Head of caudate nucleus (tissue), 42 donors: Measurements from ENCODE around the gene TCIRG1.

Experiments used
- DNase-seq, 42 donors: peaks; one replicate each; pipeline versions ENCODE4 v3.0.0 to v3.0.0-alpha.2; 2020 to 2021; ENCODE audit warnings: mixed read lengths in 7 of 42
- intact Hi-C: fragments of 100-400 bp; cut with DNase I; formaldehyde crosslinking; loops from one replicate; pipeline ENCODE4 v1.15.0; 2022

The TCIRG1 gene

DNA sequence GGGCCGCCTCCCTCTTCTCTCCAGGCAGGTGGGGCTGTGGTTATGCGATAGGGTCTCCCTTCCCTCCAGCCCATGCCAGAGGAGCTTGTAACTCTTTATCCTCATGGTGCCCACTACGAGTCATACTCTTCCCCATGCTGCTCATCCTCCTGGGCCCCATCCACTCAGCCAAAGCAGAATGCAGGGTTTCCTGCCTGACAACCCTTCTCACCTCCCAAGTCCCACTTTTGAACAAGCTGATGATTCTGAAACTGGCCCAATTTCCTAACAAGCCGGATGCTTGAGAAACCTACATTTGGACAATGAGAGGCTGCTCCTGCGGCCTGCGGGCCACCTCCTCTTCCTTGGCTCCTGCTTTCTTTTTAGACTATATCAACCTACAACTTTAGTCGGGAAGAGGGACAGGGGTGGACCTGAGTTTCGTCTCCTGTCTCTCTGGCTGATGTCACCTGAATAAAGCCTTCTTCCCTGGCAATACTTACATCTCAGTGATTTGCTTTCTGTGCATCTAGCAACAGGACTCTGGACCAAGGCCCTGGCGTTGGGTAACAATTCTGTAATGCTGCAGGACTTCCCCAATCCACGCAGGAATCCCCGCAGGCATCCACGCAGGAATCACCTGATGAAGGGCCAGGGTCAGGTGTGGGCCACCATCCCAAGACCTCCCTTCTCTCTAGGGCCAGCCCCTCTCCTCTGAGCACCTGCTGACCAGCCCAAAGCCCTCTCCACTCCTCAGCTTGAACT lies 9.9 kb upstream of the TCIRG1 start:
- intact Hi-C loops = no loop called here
- DNase-seq = no peak

DNA sequence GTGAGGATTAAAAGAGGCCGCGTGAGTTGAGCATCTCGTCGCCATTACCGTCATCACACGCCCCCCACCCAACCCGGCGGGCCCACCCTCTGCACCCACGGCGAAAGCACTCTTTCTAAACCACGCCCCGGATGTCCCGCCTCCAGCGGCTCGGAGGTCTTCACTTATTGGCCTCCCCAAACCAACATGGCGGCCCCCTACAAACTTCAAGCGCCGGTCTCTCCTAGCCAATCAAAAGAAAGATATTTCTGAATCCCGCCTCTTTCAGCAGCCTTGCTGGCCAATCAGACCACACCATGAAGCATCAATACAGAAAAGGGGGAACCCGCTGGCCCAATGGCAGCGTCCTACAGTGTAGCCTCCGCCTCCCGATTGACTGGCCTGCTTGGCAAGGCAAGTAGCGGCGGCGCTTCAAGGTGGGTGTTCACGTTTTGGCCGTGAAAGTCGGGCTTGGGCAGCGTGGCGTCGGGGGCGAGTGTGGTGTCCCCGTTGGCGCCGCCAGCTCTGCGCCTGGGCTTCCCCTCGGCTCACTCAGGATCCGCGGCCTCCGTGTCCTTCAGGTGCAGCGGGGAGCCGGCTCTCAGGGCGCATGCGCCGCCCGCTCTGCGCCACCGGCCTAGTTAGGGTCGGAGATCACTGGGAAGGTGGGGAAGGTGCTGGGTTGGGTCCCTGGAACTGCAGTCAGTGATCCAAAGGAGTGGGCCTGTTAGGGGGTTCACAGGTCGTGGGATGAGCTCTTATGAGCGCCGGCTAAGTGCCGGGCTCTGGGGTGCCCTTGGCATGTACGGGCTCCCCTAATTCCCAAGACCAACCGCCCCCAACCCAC lies 8.3 kb upstream of the TCIRG1 start, which contains the start of gene NDUFS8:
NDUFS8 (plus strand) TSS at position 364 of the 826 bp plus-strand sequence. CDS start 1,471 bp downstream, outside the sequence.
- DNase-seq = peak; percentile 94 to 99 (median 98)
- intact Hi-C loops = loop anchor here (2.0 kb wide), 1 partner anchor 90 kb away; the partner anchor contains the start of gene CHKA

DNA sequence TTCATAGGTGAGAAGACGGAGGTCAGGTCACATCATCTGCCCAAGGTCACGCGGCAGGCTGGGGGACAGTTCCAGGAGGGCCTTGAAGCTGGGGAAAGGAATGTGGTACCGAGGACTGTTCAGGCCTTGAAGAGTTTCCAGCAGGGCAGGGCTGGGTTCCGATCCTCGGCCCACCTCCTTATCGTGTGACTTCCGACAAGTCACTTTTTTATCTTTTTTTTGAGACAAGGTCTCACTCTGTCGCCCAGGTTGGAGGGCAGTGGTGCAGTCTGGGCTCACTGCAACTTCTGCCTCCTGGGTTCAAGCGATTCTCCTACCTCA lies 7.7 kb upstream of the TCIRG1 start:
- no peak for DNase-seq
- intact Hi-C loops = loop anchor here (2.0 kb wide), 1 partner anchor 90 kb away; the partner anchor contains the start of gene CHKA

DNA sequence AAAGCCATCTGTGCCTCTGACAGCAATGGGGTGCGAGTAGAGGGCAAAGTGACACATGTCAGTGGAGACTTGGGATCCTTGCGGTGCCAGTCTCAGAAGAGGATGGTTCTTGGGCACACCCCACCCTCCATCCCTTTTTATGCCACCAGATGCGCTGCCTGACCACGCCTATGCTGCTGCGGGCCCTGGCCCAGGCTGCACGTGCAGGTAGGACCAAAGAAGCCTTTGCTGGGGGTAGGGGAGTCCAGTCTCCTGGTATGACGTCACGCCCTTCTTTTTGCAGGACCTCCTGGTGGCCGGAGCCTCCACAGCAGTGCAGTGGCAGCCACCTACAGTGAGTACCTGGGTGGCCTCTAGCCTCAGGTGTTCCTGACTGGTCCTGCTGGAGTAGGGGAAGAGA lies 6.8 kb upstream of the TCIRG1 start:
- intact Hi-C loops = no loop called here
- no peak for DNase-seq

DNA sequence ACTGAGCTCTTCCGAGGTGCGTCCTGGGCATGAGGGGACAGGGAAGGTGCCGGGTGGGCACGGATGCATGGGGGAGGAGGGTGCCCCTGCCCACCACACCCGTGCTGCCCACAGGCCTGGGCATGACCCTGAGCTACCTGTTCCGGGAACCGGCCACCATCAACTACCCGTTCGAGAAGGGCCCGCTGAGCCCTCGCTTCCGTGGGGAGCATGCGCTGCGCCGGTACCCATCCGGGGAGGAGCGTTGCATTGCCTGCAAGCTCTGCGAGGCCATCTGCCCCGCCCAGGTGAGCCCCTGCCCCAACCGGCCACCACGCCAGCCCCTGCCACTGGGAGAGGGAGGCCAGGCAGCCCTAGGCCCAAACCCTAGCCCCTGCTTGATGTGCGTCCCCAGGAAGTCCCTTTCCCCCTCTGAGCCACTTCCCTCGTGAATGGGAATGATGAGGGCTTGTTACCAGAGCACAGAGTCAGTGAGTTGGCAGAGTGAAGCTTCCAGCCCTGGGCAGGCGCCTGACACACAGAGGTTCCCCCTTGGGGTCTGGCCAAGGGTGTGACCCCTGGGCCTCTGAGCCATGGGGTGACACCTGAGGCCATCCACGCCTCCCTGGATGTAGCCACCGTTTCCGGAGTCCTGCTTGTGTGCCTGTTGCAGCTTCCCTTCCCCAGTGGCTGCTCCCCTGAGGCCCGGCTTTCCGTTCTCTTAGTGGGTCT lies 5.7 kb upstream of the TCIRG1 start:
- DNase-seq = no peak
- intact Hi-C loops = no loop called here

DNA sequence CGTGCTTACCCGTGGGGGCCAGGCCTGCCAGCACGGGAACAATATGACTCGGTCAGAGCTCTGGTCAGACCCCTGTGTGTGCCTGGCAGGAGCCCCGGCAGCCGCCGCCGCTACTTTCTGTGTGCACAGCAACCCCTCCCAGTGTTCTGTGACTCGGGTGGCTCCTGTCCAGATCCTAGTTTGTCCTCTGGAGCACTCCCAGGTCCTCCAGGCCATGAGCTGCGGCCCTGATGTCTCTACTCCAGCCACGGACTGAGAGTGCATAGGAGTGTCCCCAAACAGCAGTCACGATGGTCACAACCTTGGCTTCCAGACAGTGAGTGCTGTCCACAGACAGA lies 5.1 kb upstream of the TCIRG1 start:
- DNase-seq = no peak
- intact Hi-C loops = no loop called here

DNA sequence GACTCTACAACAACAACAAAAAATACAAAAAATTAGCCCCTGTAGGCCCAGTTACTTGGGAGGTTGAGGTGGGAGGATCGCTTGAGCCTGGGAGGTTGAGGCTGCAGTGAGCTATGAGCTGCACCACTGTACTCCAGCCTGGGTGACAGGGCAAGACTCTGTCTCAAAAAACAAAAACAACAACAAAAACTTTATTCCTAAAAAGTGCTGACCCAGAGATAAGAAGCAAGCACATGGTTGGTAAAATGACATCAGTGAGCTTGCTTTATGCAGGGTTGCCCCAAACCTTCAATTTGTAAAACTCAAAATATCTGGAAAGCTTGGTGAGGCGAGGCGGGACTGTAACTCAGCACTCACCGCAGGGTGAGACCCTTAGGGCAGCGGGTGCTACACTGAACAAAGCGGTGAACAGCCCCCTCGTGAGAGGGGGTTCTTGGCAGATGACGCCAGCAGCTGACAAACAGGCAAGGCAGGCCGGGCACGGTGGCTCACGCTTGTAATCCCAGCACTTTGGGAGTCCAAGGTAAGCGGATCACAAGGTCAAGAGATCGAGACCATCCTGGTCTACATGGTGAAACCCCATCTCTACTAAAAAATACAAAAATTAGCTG lies 3.5 kb upstream of the TCIRG1 start:
- DNase-seq = no peak
- intact Hi-C loops = no loop called here

DNA sequence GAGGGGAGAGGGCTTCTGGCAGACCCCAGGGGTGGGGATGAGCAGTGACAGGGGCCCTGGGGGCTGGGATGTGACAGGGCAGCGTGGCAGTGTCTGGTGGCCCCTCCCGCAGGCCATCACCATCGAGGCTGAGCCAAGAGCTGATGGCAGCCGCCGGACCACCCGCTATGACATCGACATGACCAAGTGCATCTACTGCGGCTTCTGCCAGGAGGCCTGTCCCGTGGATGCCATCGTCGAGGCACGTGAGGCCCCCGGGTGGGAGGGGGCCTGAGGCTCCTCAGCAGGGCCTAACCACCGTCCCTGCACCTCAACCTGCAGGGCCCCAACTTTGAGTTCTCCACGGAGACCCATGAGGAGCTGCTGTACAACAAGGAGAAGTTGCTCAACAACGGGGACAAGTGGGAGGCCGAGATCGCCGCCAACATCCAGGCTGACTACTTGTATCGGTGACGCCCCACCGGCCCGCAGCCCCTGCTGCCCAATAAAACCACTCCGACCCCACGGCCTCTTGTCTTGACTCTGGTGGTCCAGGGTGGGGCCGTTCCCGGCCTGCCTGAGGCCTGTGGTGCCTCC lies 2.6 kb upstream of the TCIRG1 start:
- intact Hi-C loops = no loop called here

DNA sequence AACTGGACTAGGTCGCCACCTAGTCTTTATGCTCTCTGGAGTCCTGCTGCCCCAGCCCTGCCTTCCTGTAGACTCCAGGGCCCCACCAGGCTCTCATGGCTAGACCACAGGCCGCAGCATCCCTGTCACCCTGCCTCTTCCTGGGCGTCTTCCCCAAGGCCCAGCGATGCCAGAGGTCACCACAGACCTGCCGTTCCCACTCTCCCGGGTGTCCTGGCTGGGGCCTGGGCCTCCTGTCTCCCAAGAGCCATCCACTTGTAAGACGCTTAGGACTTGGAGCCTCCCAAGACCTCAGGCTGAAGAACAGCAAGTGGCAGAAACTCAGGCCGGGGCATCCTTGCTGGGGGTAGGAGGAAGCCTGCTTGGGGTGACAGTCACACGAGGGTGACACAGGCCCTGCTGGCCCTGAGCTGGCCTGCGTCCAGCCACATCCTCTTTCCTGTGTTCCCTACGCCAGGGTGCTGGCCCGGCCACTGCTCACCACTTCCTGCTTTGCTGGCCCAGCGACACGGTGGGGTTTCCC lies 2.0 kb upstream of the TCIRG1 start:
- intact Hi-C loops = no loop called here
- DNase-seq = peak in 13 of 42 donors; percentile 28 to 72 (median 54)

More for the DNA sequence above, 2.6 kb upstream of the TCIRG1 start:
- no peak for DNase-seq

DNA sequence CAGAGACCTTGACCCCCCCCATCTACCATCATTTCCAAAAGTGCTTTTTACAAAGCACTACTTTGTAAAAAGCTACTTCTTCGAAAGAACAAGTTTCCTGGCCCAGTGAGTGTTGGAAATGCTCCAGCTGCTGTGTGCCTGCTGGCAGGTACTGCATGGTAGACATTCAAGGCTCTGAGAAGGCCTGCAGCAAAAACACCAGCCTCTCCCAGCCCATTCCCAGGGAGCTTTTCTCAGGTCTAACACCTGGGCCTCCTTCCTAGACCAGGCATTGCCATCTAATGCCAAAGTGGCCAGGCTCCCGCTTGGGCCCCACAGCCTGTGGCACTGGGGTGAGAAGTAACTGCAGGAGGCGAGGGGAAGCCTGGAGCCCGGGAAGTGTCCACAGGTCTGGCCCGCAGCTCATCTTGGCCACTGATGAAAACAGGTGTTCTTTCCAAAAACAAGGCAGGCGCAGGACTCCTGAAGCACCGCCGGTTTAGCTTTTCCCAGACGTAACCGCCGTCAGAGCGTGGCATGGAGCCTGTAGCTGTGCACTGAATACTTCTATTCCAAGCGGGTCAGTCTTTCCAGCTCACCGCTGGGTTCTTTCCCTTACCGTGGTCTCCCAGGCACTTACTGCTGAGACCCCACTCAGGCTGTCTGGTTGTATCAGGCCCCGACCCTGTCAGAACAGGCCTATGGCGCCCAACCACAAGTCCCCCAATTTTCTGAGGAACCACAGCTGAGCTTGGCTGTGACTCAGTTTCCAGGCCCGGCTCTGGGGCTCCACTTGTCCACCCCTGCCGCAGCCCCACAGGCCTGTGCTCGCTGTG lies 1.2 kb upstream of the TCIRG1 start:
- peak in 2 of 42 donors; percentile 28 to 31 for DNase-seq
- intact Hi-C loops = no loop called here

DNA sequence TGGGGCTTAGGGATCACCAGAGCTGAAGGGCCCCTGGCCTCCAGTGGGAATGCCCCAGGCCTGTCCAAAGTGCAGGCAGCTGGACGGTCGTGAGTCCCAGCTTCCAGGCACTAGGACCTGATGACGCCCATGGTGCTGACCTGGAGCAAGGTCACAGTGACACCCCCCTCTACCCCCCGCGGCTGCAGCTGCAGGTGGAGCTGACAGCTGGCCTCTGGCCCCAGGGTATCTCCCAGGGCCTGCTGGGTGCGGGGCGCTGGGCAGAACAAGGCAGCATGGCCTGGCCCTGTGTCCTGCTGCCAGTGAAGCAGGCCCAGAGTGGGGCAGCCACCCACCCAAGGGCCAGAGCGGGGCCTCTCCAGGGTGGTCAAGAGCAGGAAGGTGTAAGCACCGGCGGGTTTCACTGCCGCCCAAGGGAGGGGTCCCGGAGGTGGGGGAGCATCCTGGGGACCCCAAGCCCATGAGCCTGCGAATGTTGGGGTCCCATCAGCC lies 553 bp upstream of the TCIRG1 start:
- no peak for DNase-seq
- intact Hi-C loops = no loop called here

DNA sequence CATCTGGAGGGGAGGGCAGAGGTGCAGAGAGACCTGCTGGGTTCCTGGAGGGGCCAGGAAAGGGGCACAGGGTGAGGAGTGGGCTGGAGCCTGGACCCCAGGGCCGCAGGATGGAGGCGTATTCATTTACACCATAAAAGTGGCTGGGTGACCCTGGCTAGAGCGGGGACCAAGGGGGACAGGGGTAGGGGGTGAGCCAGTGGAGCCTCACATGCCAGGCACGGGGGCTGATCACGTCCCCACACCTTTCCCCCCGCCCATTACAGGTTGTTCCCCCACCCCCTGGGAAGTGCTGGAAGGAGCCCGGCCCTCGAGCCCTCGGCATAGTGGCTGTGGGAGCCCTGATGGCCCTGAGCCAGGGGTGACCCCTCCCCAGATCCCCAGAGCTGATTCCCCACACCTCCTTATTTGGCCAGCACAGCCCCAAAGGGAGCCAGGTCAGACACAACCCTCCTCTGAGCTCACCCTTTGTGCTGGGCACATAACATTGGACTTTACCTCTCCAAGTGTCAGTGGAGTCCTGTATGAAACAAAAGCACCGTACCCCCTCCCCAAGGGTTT lies 781 bp downstream of the TCIRG1 start:
- intact Hi-C loops = no loop called here
- no peak for DNase-seq

DNA sequence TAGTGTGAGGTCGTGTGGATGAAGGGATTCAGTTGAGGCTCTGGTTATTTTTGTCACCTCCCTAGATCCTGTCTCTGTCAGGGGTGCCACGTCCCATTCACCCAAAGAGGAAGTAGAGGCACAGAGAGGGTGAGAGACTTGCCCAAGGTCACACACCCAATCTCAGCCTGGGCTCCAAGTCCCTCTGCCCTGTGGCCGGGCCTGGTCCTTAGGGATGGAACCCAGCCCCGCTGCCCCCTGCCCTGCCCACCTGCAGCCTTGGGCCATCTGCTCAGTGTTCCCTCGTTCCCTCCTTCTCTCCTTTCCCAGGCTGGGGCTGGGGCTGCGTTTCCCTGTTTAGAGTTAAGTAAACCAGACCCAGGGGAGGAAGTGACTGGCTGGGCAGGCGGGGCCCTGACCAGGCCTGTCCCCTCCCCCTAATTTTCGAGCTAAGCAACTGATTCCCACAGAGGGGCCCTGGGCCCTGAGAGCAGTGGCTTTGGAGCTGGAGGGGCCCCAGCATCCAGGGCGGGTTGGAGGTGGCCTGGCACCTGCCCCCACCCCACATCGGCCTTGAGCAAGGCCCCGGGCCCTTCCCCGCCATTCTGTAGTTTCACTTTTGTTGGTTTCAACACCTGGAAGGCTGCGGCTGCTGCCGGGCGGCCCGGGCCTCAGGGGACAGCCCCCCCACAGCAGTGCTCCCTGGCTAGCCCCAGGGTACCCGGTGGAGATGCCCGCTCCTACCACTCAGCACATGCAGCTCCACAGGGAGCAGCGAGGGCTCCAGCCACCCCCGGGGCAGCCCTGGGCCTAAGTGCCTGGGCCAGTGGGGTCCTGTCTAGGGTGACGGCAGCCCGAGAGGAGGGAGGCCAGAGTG lies 1.5 kb downstream of the TCIRG1 start:
- DNase-seq = peak in 1 of 42 donors; percentile 21
- intact Hi-C loops = no loop called here

DNA sequence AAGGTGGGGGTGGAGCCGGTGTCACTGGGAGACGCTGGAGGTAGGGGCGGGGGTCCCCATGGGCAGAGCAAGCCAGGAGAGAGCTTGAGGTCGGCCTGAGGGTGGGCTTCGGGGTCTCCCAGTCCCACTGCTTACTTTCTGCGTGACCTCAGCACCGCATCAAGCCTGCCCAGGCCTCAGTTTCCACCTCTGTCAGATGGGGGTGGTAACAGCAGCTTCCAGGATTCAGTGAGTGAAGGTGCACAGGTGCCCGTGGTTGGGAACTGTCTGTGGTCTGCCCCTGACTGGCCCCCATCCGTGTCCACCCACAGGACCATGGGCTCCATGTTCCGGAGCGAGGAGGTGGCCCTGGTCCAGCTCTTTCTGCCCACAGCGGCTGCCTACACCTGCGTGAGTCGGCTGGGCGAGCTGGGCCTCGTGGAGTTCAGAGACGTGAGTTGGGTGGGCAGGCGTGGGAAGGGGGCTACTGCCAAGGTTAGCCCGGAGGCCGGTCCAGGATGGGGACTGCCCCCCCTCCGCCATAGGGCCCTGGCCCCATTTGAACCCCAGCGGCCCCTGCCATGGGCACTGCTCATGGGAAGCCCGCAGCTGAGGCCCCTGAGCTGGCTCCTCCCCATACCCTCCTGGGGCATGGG lies 2.2 kb downstream of the TCIRG1 start:
- intact Hi-C loops = no loop called here
- no peak for DNase-seq

DNA sequence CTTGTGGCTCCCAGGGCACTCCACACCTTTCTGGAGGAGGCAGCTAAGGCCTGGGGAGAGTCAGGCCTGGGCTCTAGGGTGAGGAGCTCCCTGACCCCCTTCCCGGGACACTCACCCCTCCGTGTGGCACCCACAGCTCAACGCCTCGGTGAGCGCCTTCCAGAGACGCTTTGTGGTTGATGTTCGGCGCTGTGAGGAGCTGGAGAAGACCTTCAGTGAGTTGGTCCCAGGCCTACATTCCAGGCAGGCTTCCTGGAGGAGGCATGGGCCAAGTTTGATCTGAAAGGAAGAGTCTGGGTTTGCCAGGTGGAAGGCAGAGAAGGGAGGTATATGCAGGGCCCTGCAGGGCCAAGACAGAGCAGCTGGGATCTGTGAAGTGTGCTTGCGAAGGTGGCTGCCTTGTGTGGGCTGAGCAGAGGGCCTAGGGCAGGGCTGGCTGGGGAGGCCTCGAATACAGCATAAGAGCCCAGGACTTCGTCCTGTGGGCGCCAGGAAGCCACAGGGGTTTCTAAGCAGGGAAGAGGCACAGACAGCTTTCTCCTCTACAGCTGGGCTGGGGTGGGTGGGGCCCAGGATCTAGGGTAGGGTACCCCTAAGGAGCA lies 2.9 kb downstream of the TCIRG1 start:
- no peak for DNase-seq
- intact Hi-C loops = no loop called here
